ENCODE data around the gene WT1.

Gene WT1

GRCh38 chr11:32388365-32388764 is 47.0 kb downstream of the WT1 start:
- CTCF ChIA-PET: no interaction called here
- POLR2A ChIA-PET (ENCODE audit: low non-redundant PET): no interaction called here
- no peak overlapping the region for H3K27ac ChIP-seq
- DNase-seq (ENCODE audit: low spot score): no peak
- TF ChIP-seq CTCF (conservative IDR thresholded peaks at IDR 0.05; ENCODE audit: low read depth): no peak

GRCh38 chr11:32387411-32387810 is 47.9 kb downstream of the WT1 start:
- POLR2A ChIA-PET (ENCODE audit: low non-redundant PET): no interaction called here
- DNase-seq (ENCODE audit: low spot score): no peak
- CTCF ChIA-PET: interaction anchor here (0.6 kb wide), 1 partner anchor 33 kb away, joined by 4 read pairs; no protein-coding TSS in a partner anchor
- no peak overlapping the region for H3K27ac ChIP-seq
- TF ChIP-seq CTCF (conservative IDR thresholded peaks at IDR 0.05; ENCODE audit: low read depth): no peak

- DNase-seq (ENCODE audit: low spot score): no peak
- no peak overlapping the region for H3K27ac ChIP-seq
- TF ChIP-seq CTCF (conservative IDR thresholded peaks at IDR 0.05; ENCODE audit: low read depth): no peak
- POLR2A ChIA-PET (ENCODE audit: low non-redundant PET): no interaction called here
- CTCF ChIA-PET: interaction anchor here (0.5 to 1.2 kb wide), 6 partner anchors 20 to 406 kb away, joined by 3 to 5 read pairs (median 3); no protein-coding TSS in a partner anchor
Measured at GRCh38 chr11:32386770-32387377, 48.5 kb downstream of the WT1 start.

DNA sequence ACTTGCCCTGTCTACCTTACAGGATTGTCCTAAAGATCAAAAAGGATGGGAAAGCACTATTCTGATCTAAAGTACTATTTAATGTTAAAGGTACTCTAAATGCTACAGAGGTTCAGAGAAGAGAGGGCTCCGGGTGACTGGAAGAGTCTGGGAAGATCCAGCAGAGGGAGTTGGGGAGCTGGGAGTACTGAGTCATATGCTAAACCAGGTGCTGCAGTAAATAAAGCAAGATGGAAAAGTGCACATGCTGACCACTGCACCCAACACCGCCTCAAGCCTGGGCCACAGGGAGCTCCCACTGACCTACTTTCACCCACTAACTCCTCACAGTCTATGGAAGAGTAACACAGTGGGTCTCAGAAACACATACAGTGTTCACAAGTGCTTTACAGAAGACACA is 49.3 kb downstream of the WT1 start:
- DNase-seq (ENCODE audit: low spot score): peak; percentile 62
- ChIA-PET POLR2A (ENCODE audit: low non-redundant PET) (no interaction called here), CTCF (interaction anchor here (0.6 to 1.2 kb wide), 8 partner anchors 21 to 406 kb away, joined by 3 to 5 read pairs (median 3); no protein-coding TSS in a partner anchor)
- TF ChIP-seq CTCF (conservative IDR thresholded peaks at IDR 0.05; ENCODE audit: low read depth): peak; percentile 23; the same call in 1 of the 2 replicates
- H3K27ac ChIP-seq: no peak overlapping the region

DNA sequence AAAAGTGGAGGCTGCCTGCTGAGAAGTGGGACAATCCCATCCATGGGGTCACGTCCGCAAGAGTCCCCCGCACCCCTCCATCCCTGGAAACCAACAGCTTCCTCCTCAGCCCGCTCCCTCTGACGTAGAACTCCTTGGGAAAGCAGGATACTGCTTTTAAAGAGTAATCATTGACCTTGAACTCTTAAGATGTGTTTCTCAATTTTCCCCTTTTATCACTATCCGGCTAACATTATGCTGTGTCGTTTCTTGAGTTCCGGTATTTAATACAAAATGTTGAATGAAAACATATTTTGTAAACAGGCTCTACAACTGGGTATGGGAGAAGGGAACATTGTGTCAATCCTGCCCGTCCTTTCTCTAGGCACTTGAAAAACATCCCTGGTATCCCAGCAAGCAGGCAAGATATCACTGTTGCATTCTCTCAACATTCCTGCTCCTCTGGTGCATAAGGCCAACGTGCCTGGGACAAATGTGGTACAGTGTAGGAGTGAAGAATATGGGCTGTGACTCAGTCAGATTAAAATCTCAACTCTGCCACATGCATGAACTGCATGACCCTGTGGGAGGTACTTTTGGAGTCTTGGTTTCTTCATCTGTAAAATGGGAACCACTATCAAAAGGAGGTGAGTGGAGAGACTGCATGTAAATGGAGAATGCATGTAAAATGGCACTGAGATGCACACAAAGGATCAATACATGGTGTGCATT is 52.8 kb downstream of the WT1 start:
- POLR2A ChIA-PET (ENCODE audit: low non-redundant PET): no interaction called here
- no peak for TF ChIP-seq CTCF (conservative IDR thresholded peaks at IDR 0.05; ENCODE audit: low read depth)
- no peak for DNase-seq (ENCODE audit: low spot score)
- CTCF ChIA-PET: interaction anchor here (0.7 kb wide), 1 partner anchor 48 kb away, joined by 3 read pairs; no protein-coding TSS in a partner anchor
- H3K27ac ChIP-seq: no peak overlapping the region

DNA sequence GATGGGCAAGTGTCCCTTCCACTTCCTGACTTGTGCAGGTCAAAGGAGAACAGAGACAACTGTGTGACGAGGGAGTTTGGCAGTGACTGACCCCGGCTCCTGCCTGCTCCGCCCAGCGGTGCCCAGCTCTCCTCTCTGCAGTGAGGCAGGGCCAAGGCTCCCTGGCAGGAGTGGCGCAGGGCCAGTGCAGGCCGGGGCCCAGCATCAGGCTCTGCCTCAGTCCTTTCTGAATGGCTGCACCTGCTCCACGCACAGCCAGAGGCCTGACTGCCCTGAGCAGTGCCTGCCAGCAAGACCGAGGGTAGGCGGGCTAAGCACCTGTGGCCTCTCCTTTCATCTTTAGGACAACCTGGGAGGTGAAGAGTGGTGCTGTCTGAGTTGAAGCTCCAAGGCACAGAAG is 54.2 kb downstream of the WT1 start:
- ChIA-PET CTCF (no interaction called here), POLR2A (ENCODE audit: low non-redundant PET) (no interaction called here)
- no peak overlapping the region for H3K27ac ChIP-seq
- TF ChIP-seq CTCF (conservative IDR thresholded peaks at IDR 0.05; ENCODE audit: low read depth): no peak
- DNase-seq (ENCODE audit: low spot score): no peak

All from RWPE1 (cell line).